VCaP (cell line): ENCODE data around the gene TST.
"Not testable (repeated sequence)": the region's sequence is repeated elsewhere in the genome, so short reads cannot be mapped to it uniquely, and the experiment has no call there.

Source experiments
- H3K27ac ChIP-seq: fragments of 450-650 bp; 2 replicates; pipeline ENCODE4 v1.5.1; 2017
- CTCF ChIP-seq: fragments of 450-650 bp; conservative IDR thresholded peaks from 2 replicates; pipeline ENCODE4 v1.5.1; 2017; ENCODE audit warnings: mild to moderate bottlenecking, moderate library complexity

Gene TST

GRCh38 chr22:37000676-37001534 is 18.3 kb downstream of the TST start:
- H3K27ac ChIP-seq = no peak overlapping the region
- TF ChIP-seq CTCF = no peak

GRCh38 chr22:36999463-36999862 is 19.8 kb downstream of the TST start:
- TF ChIP-seq CTCF = no peak
- no peak overlapping the region for H3K27ac ChIP-seq

GRCh38 chr22:36998620-36999351 is 20.5 kb downstream of the TST start:
- TF ChIP-seq CTCF = no peak
- no peak overlapping the region for H3K27ac ChIP-seq

GRCh38 chr22:36997746-36998145 is 21.5 kb downstream of the TST start:
- no peak overlapping the region for H3K27ac ChIP-seq
- TF ChIP-seq CTCF = no peak

- TF ChIP-seq CTCF = no peak
- no peak overlapping the region for H3K27ac ChIP-seq
These were observed 28.0 kb downstream of the TST start for GRCh38 chr22:36991206-36991605.

- H3K27ac ChIP-seq = no peak overlapping the region
- no peak for TF ChIP-seq CTCF
These were observed 28.8 kb downstream of the TST start for GRCh38 chr22:36990457-36990856.

- not testable (repeated sequence) for H3K27ac ChIP-seq
These were observed 30.2 kb downstream of the TST start for GRCh38 chr22:36989012-36989411.
